H1 (cell line): ENCODE results near the gene PURB. TPM values are rescaled to one million over a fixed set of nuclear protein-coding genes. Genes with fewer than 3 reads are reported as not detected.

Source experiments
- GABPA ChIP-seq: IDR thresholded peaks from 2 replicates; pipeline ENCODE4 v1.6.1; 2011; ENCODE audit warnings: mild to moderate bottlenecking, low read length, moderate library complexity, borderline replicate concordance; ENCODE audit not compliant: insufficient read depth
- HDAC2 ChIP-seq, 2 experiments: fragments of 300-600 bp in 1 of 2; sonication (generic) in 1 of 2; IDR thresholded peaks; 2 replicates each; pipeline ENCODE4 v1.6.1; 2011 to 2012; ENCODE audit warnings: low read depth in 2 of 2, low read length in 2 of 2, mild to moderate bottlenecking in 2 of 2, moderate library complexity in 2 of 2, borderline replicate concordance in 1 of 2, inconsistent platforms in 1 of 2
- HDAC6 ChIP-seq: IDR thresholded peaks from one replicate; pipeline ENCODE4 v1.7.1; 2012; ENCODE audit warnings: low read depth, mild to moderate bottlenecking, inconsistent platforms, low read length, moderate library complexity
- KDM1A ChIP-seq: fragments of 200-600, 300-600 bp; sonication (generic); IDR thresholded peaks from 2 replicates; pipeline ENCODE4 v1.7.1; 2016; ENCODE audit warnings: mild to moderate bottlenecking, low read length, borderline replicate concordance
- MAX ChIP-seq: IDR thresholded peaks from 2 replicates; pipeline ENCODE4 v1.6.1; 2012; ENCODE audit warnings: inconsistent platforms
- SIX5 ChIP-seq: IDR thresholded peaks from 2 replicates; pipeline ENCODE4 v1.6.1; 2011; ENCODE audit warnings: mild to moderate bottlenecking, low read depth, low read length
- TAF1 ChIP-seq: IDR thresholded peaks from 2 replicates; pipeline ENCODE4 v1.6.1; 2011; ENCODE audit warnings: mild to moderate bottlenecking, low read depth, low read length
- polyA plus RNA-seq, 7 experiments: library from polyadenylated mRNA; depleted of rRNA in 3 of 7; stranded (reverse) in 5 of 7; unstranded in 2 of 7; fragments of >200 nt in 5 of 7; fragments of 200-250 nt in 2 of 7; gene quantifications; 1 replicate in 5 of 7; 2 replicates in 1 of 7; 4 replicates in 1 of 7; pipeline versions ENCODE4 v1.2.1 to v1.2.3, GENCODE V29; 2011 to 2013; ENCODE audit warnings: missing spikeins in 2 of 7, mixed read lengths in 2 of 7
- total RNA-seq: library from RNA; stranded (reverse); fragmentation: NEBNext Ultra II Directional; extraction: Animal tissue kit (Norgen Biotek cat#: 25700); gene quantifications from 2 replicates; pipeline ENCODE4 v1.2.1, GENCODE V29; 2021

The PURB gene
- total and polyA plus RNA-seq, 2 of the 8 experiments (the other 6 are each of a cell fraction or from before 2014, with no cell fraction given) = 3.3 to 22.7 TPM

- no peak for TF ChIP-seq HDAC2 (IDR thresholded peaks at IDR 0.05; ENCODE audit: borderline replicate concordance in 1 of 2, low read depth in 2 of 2, low read length in 2 of 2)
- TF ChIP-seq SIX5 = no peak
- TF ChIP-seq KDM1A = no peak
- no peak for TF ChIP-seq TAF1
- TF ChIP-seq HDAC6 = no peak
- TF ChIP-seq MAX = no peak
- no peak for TF ChIP-seq GABPA
Measured at GRCh38 chr7:44914992-44915607, 29.8 kb upstream of the PURB start (continued).
